Neural cell (in vitro differentiated cells): Measurements from ENCODE around the gene RRBP1. TPM values are rescaled to one million over a fixed set of nuclear protein-coding genes. Genes with fewer than 3 reads are reported as not detected.

Experiments
- H2AFZ ChIP-seq: fragments of 200-600, 300-800 bp; sonication (generic), shearing (Covaris generic); 2 replicates; pipeline ENCODE4 v1.6.0; 2014; ENCODE audit warnings: low read depth, mild to moderate bottlenecking, antibody characterized with exemption, low read length, moderate library complexity
- H3F3A ChIP-seq: fragments of 200-600 bp; shearing (Covaris generic); 2 replicates; pipeline ENCODE4 v1.6.1; 2016; ENCODE audit warnings: mild to moderate bottlenecking, moderate library complexity, mixed read lengths, antibody characterized with exemption, low read length; ENCODE audit not compliant: insufficient read depth, poor library complexity, severe bottlenecking
- H3K27ac ChIP-seq: fragments of 200-600, 300-800 bp; sonication (generic), shearing (Covaris generic); 2 replicates; pipeline ENCODE4 v1.5.1; 2014; ENCODE audit warnings: mild to moderate bottlenecking, low read length, moderate library complexity
- H3K27me3 ChIP-seq: fragments of 300-800, 200-600 bp; sonication (generic), shearing (Covaris generic); 2 replicates; pipeline ENCODE4 v1.6.0; 2014; ENCODE audit warnings: mild to moderate bottlenecking, low read depth, low read length, moderate library complexity; ENCODE audit not compliant: insufficient read depth
- H3K36me3 ChIP-seq: fragments of 300-800, 200-600 bp; sonication (generic), shearing (Covaris generic); 2 replicates; pipeline ENCODE4 v1.5.1; 2014; ENCODE audit warnings: mild to moderate bottlenecking, antibody characterized with exemption, low read length, moderate library complexity; ENCODE audit not compliant: insufficient read depth
- H3K4me2 ChIP-seq: fragments of 300-800, 200-600 bp; sonication (generic), shearing (Covaris generic); 2 replicates; pipeline ENCODE4 v1.6.0; 2014; ENCODE audit warnings: mild to moderate bottlenecking, low read length
- H3K4me3 ChIP-seq: fragments of 300-800, 200-600 bp; sonication (generic), shearing (Covaris generic); 2 replicates; pipeline ENCODE4 v1.5.1; 2014; ENCODE audit warnings: mild to moderate bottlenecking, low read length, moderate library complexity
- H3K79me2 ChIP-seq: fragments of 200-600 bp; shearing (Covaris generic); replicated peaks from 2 replicates; pipeline ENCODE4 v1.6.0; 2014; ENCODE audit warnings: mild to moderate bottlenecking, low read length, moderate library complexity; ENCODE audit not compliant: insufficient read depth
- H3K9ac ChIP-seq: fragments of 300-800, 200-600 bp; sonication (generic), shearing (Covaris generic); 2 replicates; pipeline ENCODE4 v1.6.1; 2016; ENCODE audit warnings: mild to moderate bottlenecking, low read length, mixed read lengths
- H3K9me2 ChIP-seq: fragments of 200-600 bp; shearing (Covaris generic); 2 replicates; pipeline ENCODE4 v1.6.1; 2016; ENCODE audit warnings: mild to moderate bottlenecking, low read length, mixed read lengths; ENCODE audit not compliant: insufficient read depth
- H3K9me3 ChIP-seq: fragments of 200-600, 300-800 bp; sonication (generic), shearing (Covaris generic); 2 replicates; pipeline ENCODE4 v1.6.1; 2016; ENCODE audit warnings: mild to moderate bottlenecking, mixed run types, low read length, moderate library complexity, mixed read lengths
- H4K20me1 ChIP-seq: fragments of 200-600 bp; shearing (Covaris generic); 2 replicates; pipeline ENCODE4 v1.6.1; 2016; ENCODE audit warnings: mild to moderate bottlenecking, mixed run types; ENCODE audit not compliant: insufficient read depth
- EP300 ChIP-seq: fragments of 450-650 bp; conservative IDR thresholded peaks from 2 replicates; pipeline ENCODE4 v1.6.1; 2014; ENCODE audit warnings: antibody characterized with exemption, mild to moderate bottlenecking, moderate library complexity; ENCODE audit not compliant: poor library complexity, severe bottlenecking
- EZH2 ChIP-seq: fragments of 200-600, 300-800 bp; shearing (Covaris generic), sonication (generic); IDR thresholded peaks from 2 replicates; pipeline ENCODE4 v1.6.1; 2014; ENCODE audit warnings: antibody characterized with exemption, low read length, borderline replicate concordance, mild to moderate bottlenecking; ENCODE audit not compliant: insufficient read depth, poor library complexity, severe bottlenecking
- MXI1 ChIP-seq: fragments of 450-650 bp; conservative IDR thresholded peaks from 2 replicates; pipeline ENCODE4 v1.6.1; 2014; ENCODE audit warnings: antibody characterized with exemption, mild to moderate bottlenecking; ENCODE audit not compliant: poor library complexity, severe bottlenecking
- POLR2AphosphoS5 ChIP-seq: IDR thresholded peaks from 2 replicates; pipeline ENCODE4 v1.6.1; 2012
- RAD21 ChIP-seq: fragments of 450-650 bp; conservative IDR thresholded peaks from 2 replicates; pipeline ENCODE4 v1.6.1; 2014; ENCODE audit warnings: antibody characterized with exemption, mild to moderate bottlenecking, moderate library complexity
- SMC3 ChIP-seq: fragments of 450-650 bp; conservative IDR thresholded peaks from 2 replicates; pipeline ENCODE4 v1.6.1; 2014; ENCODE audit warnings: antibody characterized with exemption, mild to moderate bottlenecking, moderate library complexity; ENCODE audit not compliant: poor library complexity
- TAF1 ChIP-seq: IDR thresholded peaks from 2 replicates; pipeline ENCODE4 v1.6.1; 2012; ENCODE audit warnings: low read depth
- polyA plus RNA-seq: library from polyadenylated mRNA; depleted of rRNA; stranded (reverse); fragments of >200 nt; gene quantifications from 2 replicates; pipeline ENCODE4 v1.2.3, GENCODE V29; 2014
- TF ChIP-seq, protein P1 (sequence below): fragments of 450-650 bp; IDR thresholded peaks from 2 replicates; pipeline ENCODE4 v1.5.1; 2014; ENCODE audit warnings: antibody characterized with exemption, mild to moderate bottlenecking, moderate library complexity; ENCODE audit not compliant: poor library complexity, severe bottlenecking
- TF ChIP-seq, protein P2 (sequence below): IDR thresholded peaks from 2 replicates; pipeline ENCODE4 v1.6.1; 2012; ENCODE audit warnings: borderline replicate concordance

The RRBP1 gene
- polyA plus RNA-seq, 1 donor from 2014 or later, result 2.2 TPM

DNA sequence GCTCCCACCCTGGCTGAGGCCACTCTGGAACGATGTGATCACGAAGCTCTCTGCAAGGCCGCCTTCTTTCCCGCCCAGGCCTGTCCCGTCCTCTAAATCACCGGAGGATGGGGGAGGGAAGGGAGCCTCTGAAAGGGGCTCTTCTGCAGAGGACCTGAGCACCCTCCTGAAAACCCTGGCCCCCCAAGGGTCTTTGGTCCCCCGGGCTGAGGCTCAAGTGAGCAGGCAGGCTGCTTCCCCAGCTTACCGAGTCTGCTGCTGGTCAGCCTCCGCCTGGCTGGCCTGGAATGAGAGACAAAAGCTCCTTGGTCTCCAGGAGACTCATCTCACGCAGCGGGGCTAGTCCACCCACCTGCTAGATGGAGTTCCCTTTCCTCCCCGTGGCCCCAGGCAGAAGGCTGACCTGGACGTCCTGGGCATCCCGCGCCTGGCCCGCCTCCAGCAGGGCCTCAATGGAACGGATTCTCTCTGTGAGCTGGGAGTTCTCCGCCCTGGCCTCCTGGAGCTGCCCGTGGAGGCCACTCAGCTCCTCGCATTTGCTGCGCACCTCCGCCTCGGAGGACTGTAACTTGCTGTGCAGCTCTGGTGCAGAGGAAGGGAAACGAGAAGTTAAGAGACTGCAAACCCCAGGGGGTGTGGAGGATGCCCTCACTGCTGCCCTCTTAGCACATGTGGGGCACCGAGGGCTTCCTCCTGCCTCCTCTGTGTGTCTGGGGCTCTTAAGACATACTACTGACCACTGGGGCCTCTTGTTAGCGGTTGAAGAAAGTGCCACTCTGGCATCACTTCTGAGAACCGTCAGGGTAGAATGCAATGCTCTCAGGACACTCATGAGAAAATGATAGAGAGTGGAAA, 54.7 kb downstream of the RRBP1 start:
- Histone ChIP-seq H3K4me2 (no peak overlapping the region), H3K9me3 (no peaks in the 10 kb centered on the region), H3F3A (no peaks in the 10 kb centered on the region), H3K4me3 (no peak overlapping the region), H3K36me3 (no peaks in the 10 kb centered on the region), H3K9ac (no peak overlapping the region), H3K27ac (no peak overlapping the region), H2AFZ (no peak overlapping the region), H4K20me1 (no peaks in the 10 kb centered on the region), H3K79me2 (no peaks in the 10 kb centered on the region), H3K27me3 (no peaks in the 10 kb centered on the region), H3K9me2 (no peaks in the 10 kb centered on the region)
- TF ChIP-seq TAF1, result no peak
- no peak for TF ChIP-seq MXI1
- TF ChIP-seq POLR2AphosphoS5, result no peak
- TF ChIP-seq, protein P1, sequence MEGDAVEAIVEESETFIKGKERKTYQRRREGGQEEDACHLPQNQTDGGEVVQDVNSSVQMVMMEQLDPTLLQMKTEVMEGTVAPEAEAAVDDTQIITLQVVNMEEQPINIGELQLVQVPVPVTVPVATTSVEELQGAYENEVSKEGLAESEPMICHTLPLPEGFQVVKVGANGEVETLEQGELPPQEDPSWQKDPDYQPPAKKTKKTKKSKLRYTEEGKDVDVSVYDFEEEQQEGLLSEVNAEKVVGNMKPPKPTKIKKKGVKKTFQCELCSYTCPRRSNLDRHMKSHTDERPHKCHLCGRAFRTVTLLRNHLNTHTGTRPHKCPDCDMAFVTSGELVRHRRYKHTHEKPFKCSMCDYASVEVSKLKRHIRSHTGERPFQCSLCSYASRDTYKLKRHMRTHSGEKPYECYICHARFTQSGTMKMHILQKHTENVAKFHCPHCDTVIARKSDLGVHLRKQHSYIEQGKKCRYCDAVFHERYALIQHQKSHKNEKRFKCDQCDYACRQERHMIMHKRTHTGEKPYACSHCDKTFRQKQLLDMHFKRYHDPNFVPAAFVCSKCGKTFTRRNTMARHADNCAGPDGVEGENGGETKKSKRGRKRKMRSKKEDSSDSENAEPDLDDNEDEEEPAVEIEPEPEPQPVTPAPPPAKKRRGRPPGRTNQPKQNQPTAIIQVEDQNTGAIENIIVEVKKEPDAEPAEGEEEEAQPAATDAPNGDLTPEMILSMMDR, result no peak
- TF ChIP-seq EZH2, result no peak

DNA sequence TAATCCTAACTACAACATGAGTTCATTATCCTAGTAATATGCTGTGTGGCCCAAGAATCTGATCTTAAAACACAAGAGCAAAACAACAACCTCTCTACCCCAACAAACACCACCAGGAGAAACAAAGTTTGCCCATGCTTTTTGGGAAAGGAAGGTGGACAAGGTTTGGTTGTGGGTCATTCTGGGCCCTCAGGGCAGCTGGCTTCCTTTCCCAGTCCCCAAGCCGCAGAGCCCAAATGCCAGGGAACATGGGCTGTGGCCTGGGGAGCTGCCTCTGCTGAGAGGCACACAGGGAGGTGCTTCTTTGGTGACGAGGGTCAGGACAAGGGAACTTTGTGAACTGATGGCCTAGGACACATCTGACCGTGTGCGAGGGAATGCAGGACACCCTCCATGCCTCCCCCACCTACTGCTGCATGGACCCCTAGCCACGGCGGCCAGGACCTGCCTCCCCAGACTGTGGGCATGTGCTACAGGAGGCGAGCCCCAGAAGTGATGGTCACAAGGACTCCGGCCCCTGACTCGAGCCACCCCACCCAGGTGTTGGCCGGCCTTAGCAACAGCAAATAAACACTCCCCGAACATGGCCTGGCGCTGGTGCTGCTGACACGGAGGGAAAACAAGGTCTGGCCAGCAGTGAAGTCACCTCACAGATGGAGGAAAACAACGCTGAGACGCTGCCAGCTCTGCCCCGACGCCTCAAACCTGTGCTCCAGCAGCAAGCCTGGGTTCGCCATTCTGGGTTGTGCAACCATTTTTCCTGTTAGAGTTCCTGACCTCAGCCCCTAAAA, 55.6 kb downstream of the RRBP1 start:
- no peaks in the 10 kb centered on the region for H3K9me2 ChIP-seq
- H3K36me3 ChIP-seq, result no peaks in the 10 kb centered on the region
- H3K79me2 ChIP-seq, result no peaks in the 10 kb centered on the region
- H3K27ac ChIP-seq, result no peak overlapping the region
- TF ChIP-seq TAF1, result no peak
- TF ChIP-seq SMC3, result no peak
- TF ChIP-seq EZH2, result no peak
- no peak for TF ChIP-seq MXI1
- TF ChIP-seq, protein P2, sequence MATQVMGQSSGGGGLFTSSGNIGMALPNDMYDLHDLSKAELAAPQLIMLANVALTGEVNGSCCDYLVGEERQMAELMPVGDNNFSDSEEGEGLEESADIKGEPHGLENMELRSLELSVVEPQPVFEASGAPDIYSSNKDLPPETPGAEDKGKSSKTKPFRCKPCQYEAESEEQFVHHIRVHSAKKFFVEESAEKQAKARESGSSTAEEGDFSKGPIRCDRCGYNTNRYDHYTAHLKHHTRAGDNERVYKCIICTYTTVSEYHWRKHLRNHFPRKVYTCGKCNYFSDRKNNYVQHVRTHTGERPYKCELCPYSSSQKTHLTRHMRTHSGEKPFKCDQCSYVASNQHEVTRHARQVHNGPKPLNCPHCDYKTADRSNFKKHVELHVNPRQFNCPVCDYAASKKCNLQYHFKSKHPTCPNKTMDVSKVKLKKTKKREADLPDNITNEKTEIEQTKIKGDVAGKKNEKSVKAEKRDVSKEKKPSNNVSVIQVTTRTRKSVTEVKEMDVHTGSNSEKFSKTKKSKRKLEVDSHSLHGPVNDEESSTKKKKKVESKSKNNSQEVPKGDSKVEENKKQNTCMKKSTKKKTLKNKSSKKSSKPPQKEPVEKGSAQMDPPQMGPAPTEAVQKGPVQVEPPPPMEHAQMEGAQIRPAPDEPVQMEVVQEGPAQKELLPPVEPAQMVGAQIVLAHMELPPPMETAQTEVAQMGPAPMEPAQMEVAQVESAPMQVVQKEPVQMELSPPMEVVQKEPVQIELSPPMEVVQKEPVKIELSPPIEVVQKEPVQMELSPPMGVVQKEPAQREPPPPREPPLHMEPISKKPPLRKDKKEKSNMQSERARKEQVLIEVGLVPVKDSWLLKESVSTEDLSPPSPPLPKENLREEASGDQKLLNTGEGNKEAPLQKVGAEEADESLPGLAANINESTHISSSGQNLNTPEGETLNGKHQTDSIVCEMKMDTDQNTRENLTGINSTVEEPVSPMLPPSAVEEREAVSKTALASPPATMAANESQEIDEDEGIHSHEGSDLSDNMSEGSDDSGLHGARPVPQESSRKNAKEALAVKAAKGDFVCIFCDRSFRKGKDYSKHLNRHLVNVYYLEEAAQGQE, result no peak
- TF ChIP-seq POLR2AphosphoS5, result no peak
- TF ChIP-seq, protein P1, result no peak
- no peak for TF ChIP-seq RAD21
- TF ChIP-seq EP300, result no peak
- H3K27me3 ChIP-seq, result no peaks in the 10 kb centered on the region
- H3K4me2 ChIP-seq, result no peak overlapping the region
- H3K9ac ChIP-seq, result no peak overlapping the region
- H3K9me3 ChIP-seq, result no peaks in the 10 kb centered on the region
- no peak overlapping the region for H3K4me3 ChIP-seq
- H2AFZ ChIP-seq, result no peak overlapping the region
- H4K20me1 ChIP-seq, result no peaks in the 10 kb centered on the region
- H3F3A ChIP-seq, result no peaks in the 10 kb centered on the region
